ENCODE measurements around the gene GAPDHS. TPM values are rescaled to one million over a fixed set of nuclear protein-coding genes. Genes with fewer than 3 reads are reported as not detected.

Gene GAPDHS
- total and polyA plus RNA-seq, 2 of the 13 experiments (the other 11 are each of a cell fraction or from before 2014, with no cell fraction given): not detected

DNA sequence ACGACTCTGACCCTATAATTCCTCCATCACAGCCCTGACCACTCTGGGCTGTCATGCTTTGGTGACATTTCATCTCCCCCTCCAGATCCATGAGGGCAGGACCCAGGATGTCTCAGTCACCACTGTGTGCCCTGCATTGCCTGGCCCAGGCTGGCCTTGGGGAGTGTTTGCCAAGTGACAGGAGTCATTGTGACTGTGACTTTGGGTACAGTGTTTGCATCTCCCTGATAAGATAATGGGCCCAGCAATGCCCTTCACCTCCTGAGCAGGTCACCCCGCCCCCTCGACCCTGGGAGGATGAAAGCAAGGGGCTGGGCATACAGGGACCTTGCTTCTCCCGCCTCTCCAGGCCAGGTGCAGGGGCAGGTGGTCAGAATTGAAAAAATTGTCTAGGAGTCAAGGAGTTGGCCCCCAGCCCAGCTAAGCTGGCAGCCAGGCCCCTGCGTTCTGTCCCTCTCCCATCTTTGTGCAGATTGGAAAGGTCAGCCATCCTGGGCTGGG lies 36.1 kb downstream of the GAPDHS start (continued):
- TF ChIP-seq, protein P1, sequence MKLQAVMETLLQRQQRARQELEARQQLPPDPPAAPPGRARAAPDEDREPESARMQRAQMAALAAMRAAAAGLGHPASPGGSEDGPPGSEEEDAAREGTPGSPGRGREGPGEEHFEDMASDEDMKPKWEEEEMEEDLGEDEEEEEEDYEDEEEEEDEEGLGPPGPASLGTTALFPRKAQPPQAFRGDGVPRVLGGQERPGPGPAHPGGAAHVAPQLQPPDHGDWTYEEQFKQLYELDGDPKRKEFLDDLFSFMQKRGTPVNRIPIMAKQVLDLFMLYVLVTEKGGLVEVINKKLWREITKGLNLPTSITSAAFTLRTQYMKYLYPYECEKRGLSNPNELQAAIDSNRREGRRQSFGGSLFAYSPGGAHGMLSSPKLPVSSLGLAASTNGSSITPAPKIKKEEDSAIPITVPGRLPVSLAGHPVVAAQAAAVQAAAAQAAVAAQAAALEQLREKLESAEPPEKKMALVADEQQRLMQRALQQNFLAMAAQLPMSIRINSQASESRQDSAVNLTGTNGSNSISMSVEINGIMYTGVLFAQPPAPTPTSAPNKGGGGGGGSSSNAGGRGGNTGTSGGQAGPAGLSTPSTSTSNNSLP (IDR thresholded peaks at IDR 0.05; ENCODE audit: low read depth, low read length): no peak
- TF ChIP-seq CEBPB (IDR thresholded peaks at IDR 0.05; ENCODE audit: borderline replicate concordance, low read depth, low read length) (no peak), NCOA1 (CRISPR knock-in tag; IDR thresholded peaks at IDR 0.05) (peak; percentile 92), ARID2 (CRISPR knock-in tag; IDR thresholded peaks at IDR 0.05; ENCODE audit: borderline replicate concordance) (no peak), RARG (CRISPR knock-in tag; IDR thresholded peaks at IDR 0.05; ENCODE audit: low read depth) (no peak), ZNF333 (CRISPR knock-in tag; IDR thresholded peaks at IDR 0.05; ENCODE audit: borderline replicate concordance) (no peak), MAFF (IDR thresholded peaks at IDR 0.05; ENCODE audit: low read depth, low read length) (no peak), FOXM1 (CRISPR knock-in tag; IDR thresholded peaks at IDR 0.05) (no peak), HNRNPH1 (optimal IDR thresholded peaks at IDR 0.05; ENCODE audit: low read depth, low read length) (no peak), ZBTB38 (CRISPR knock-in tag; IDR thresholded peaks at IDR 0.05) (no peak), SMARCC2 (IDR thresholded peaks at IDR 0.05) (no peak), BORCS8-MEF2B (CRISPR knock-in tag; IDR thresholded peaks at IDR 0.05) (peak; percentile 56; the same call in 1 of the 2 replicates), HNRNPL (IDR thresholded peaks at IDR 0.05; ENCODE audit: low read depth, low read length) (peak; percentile 97), ZNF253 (CRISPR knock-in tag; IDR thresholded peaks at IDR 0.05; ENCODE audit: borderline replicate concordance) (no peak)
- TF ChIP-seq, protein P2, sequence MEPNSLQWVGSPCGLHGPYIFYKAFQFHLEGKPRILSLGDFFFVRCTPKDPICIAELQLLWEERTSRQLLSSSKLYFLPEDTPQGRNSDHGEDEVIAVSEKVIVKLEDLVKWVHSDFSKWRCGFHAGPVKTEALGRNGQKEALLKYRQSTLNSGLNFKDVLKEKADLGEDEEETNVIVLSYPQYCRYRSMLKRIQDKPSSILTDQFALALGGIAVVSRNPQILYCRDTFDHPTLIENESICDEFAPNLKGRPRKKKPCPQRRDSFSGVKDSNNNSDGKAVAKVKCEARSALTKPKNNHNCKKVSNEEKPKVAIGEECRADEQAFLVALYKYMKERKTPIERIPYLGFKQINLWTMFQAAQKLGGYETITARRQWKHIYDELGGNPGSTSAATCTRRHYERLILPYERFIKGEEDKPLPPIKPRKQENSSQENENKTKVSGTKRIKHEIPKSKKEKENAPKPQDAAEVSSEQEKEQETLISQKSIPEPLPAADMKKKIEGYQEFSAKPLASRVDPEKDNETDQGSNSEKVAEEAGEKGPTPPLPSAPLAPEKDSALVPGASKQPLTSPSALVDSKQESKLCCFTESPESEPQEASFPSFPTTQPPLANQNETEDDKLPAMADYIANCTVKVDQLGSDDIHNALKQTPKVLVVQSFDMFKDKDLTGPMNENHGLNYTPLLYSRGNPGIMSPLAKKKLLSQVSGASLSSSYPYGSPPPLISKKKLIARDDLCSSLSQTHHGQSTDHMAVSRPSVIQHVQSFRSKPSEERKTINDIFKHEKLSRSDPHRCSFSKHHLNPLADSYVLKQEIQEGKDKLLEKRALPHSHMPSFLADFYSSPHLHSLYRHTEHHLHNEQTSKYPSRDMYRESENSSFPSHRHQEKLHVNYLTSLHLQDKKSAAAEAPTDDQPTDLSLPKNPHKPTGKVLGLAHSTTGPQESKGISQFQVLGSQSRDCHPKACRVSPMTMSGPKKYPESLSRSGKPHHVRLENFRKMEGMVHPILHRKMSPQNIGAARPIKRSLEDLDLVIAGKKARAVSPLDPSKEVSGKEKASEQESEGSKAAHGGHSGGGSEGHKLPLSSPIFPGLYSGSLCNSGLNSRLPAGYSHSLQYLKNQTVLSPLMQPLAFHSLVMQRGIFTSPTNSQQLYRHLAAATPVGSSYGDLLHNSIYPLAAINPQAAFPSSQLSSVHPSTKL (CRISPR knock-in tag; IDR thresholded peaks at IDR 0.05): peak; percentile 82
- TF ChIP-seq, protein P3, sequence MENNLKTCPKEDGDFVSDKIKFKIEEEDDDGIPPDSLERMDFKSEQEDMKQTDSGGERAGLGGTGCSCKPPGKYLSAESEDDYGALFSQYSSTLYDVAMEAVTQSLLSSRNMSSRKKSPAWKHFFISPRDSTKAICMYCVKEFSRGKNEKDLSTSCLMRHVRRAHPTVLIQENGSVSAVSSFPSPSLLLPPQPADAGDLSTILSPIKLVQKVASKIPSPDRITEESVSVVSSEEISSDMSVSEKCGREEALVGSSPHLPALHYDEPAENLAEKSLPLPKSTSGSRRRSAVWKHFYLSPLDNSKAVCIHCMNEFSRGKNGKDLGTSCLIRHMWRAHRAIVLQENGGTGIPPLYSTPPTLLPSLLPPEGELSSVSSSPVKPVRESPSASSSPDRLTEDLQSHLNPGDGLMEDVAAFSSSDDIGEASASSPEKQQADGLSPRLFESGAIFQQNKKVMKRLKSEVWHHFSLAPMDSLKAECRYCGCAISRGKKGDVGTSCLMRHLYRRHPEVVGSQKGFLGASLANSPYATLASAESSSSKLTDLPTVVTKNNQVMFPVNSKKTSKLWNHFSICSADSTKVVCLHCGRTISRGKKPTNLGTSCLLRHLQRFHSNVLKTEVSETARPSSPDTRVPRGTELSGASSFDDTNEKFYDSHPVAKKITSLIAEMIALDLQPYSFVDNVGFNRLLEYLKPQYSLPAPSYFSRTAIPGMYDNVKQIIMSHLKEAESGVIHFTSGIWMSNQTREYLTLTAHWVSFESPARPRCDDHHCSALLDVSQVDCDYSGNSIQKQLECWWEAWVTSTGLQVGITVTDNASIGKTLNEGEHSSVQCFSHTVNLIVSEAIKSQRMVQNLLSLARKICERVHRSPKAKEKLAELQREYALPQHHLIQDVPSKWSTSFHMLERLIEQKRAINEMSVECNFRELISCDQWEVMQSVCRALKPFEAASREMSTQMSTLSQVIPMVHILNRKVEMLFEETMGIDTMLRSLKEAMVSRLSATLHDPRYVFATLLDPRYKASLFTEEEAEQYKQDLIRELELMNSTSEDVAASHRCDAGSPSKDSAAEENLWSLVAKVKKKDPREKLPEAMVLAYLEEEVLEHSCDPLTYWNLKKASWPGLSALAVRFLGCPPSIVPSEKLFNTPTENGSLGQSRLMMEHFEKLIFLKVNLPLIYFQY (CRISPR knock-in tag; IDR thresholded peaks at IDR 0.05; ENCODE audit: borderline replicate concordance): no peak
- TF ChIP-seq, protein P4, sequence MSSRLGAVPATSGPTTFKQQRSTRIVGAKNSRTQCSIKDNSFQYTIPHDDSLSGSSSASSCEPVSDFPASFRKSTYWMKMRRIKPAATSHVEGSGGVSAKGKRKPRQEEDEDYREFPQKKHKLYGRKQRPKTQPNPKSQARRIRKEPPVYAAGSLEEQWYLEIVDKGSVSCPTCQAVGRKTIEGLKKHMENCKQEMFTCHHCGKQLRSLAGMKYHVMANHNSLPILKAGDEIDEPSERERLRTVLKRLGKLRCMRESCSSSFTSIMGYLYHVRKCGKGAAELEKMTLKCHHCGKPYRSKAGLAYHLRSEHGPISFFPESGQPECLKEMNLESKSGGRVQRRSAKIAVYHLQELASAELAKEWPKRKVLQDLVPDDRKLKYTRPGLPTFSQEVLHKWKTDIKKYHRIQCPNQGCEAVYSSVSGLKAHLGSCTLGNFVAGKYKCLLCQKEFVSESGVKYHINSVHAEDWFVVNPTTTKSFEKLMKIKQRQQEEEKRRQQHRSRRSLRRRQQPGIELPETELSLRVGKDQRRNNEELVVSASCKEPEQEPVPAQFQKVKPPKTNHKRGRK (CRISPR knock-in tag; IDR thresholded peaks at IDR 0.05): no peak
- TF ChIP-seq, protein P5, sequence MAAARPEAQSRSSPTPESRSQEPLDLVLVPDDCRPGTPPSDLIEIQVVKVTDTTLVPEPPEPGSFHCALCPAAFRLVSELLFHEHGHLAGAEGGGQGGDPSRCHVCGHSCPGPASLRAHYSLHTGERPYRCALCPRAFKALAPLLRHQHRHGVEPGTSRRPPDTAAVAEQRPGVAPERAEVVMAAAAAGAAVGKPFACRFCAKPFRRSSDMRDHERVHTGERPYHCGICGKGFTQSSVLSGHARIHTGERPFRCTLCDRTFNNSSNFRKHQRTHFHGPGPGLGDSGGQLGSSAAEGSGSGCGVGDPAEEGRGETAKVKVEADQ (CRISPR knock-in tag; IDR thresholded peaks at IDR 0.05; ENCODE audit: borderline replicate concordance): peak; percentile 63; the same call in 1 of the 2 replicates
